ENCODE data around the gene B3GALT2.

DNA sequence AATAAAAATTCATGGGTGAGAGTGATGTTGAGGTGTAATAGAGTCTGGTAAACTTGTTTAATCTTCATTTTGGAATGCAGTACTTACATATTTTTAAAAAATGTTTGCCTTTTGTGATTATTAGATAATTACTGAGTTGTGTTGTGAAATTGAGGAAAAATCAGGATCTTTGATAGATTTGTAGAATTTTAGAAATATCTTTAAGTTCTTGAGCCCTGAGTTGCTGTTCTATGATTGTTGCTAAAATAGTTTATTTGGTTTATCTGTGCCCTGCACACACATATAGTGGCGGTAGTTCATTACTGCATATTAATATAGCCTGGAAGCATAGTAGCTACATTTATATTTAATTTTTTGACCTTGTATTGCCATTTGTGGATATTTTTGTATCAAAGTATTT is 1.6 kb downstream of the B3GALT2 start:
- TF ChIP-seq, protein P1, sequence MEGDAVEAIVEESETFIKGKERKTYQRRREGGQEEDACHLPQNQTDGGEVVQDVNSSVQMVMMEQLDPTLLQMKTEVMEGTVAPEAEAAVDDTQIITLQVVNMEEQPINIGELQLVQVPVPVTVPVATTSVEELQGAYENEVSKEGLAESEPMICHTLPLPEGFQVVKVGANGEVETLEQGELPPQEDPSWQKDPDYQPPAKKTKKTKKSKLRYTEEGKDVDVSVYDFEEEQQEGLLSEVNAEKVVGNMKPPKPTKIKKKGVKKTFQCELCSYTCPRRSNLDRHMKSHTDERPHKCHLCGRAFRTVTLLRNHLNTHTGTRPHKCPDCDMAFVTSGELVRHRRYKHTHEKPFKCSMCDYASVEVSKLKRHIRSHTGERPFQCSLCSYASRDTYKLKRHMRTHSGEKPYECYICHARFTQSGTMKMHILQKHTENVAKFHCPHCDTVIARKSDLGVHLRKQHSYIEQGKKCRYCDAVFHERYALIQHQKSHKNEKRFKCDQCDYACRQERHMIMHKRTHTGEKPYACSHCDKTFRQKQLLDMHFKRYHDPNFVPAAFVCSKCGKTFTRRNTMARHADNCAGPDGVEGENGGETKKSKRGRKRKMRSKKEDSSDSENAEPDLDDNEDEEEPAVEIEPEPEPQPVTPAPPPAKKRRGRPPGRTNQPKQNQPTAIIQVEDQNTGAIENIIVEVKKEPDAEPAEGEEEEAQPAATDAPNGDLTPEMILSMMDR (IDR thresholded peaks at IDR 0.05; ENCODE audit: poor library complexity, severe bottlenecking), result no peak
- TF ChIP-seq POLR2AphosphoS5 (IDR thresholded peaks at IDR 0.05), result no peak
- TF ChIP-seq SMC3 (conservative IDR thresholded peaks at IDR 0.05; ENCODE audit: poor library complexity), result no peak
- TF ChIP-seq EP300 (conservative IDR thresholded peaks at IDR 0.05; ENCODE audit: poor library complexity, severe bottlenecking), result no peak
- no peak for TF ChIP-seq EZH2 (IDR thresholded peaks at IDR 0.05; ENCODE audit: borderline replicate concordance, insufficient read depth, low read length, poor library complexity, severe bottlenecking)
- no peak for TF ChIP-seq TAF1 (IDR thresholded peaks at IDR 0.05; ENCODE audit: low read depth)
